KMS-11 (cell line): ENCODE measurements around the gene JUNB.
"Not testable (repeated sequence)": the region's sequence is repeated elsewhere in the genome, so short reads cannot be mapped to it uniquely, and the experiment has no call there.

ENCODE experiments used
- H2AFZ ChIP-seq: fragments of 200-600 bp; sonication (generic); 2 replicates; pipeline ENCODE4 v1.6.1; 2016; ENCODE audit warnings: antibody characterized with exemption, mixed run types, low read depth
- H3K27ac ChIP-seq: fragments of 200-600 bp; sonication (generic); 2 replicates; pipeline ENCODE4 v1.6.1; 2016; ENCODE audit warnings: mild to moderate bottlenecking, mixed run types
- H3K27me3 ChIP-seq: fragments of 200-600 bp; sonication (generic); 2 replicates; pipeline ENCODE4 v1.6.1; 2017; ENCODE audit warnings: mild to moderate bottlenecking, low read depth, mixed run types, moderate library complexity; ENCODE audit not compliant: insufficient read depth
- H3K36me3 ChIP-seq: fragments of 200-600 bp; sonication (generic); 2 replicates; pipeline ENCODE4 v1.6.1; 2017; ENCODE audit warnings: mild to moderate bottlenecking, mixed run types; ENCODE audit not compliant: insufficient read depth
- H3K4me1 ChIP-seq: fragments of 200-600 bp; sonication (generic); 2 replicates; pipeline ENCODE4 v1.6.1; 2016; ENCODE audit warnings: mild to moderate bottlenecking, low read depth, mixed run types; ENCODE audit not compliant: poor library complexity, severe bottlenecking
- H3K4me2 ChIP-seq: fragments of 200-600 bp; sonication (generic); 2 replicates; pipeline ENCODE4 v1.7.0; 2016; ENCODE audit warnings: mild to moderate bottlenecking, mixed run types
- H3K4me3 ChIP-seq: fragments of 200-600 bp; sonication (generic); IDR thresholded peaks from 2 replicates; pipeline ENCODE4 v1.6.1; 2017; ENCODE audit warnings: low read depth, low read length, mixed read lengths; ENCODE audit not compliant: insufficient read depth
- H3K79me2 ChIP-seq: fragments of 200-600 bp; sonication (generic); 2 replicates; pipeline ENCODE4 v1.6.1; 2016; ENCODE audit warnings: low read depth, mixed run types; ENCODE audit not compliant: insufficient read depth
- H3K9ac ChIP-seq: fragments of 200-600 bp; sonication (generic); 2 replicates; pipeline ENCODE4 v1.6.1; 2016; ENCODE audit warnings: mild to moderate bottlenecking, mixed run types
- H4K20me1 ChIP-seq: fragments of 200-600 bp; sonication (generic); 2 replicates; pipeline ENCODE4 v1.6.1; 2016; ENCODE audit warnings: mild to moderate bottlenecking, mixed run types; ENCODE audit not compliant: insufficient read depth
- CTCF ChIP-seq: fragments of 200-600 bp; sonication (generic); conservative IDR thresholded peaks from 2 replicates; pipeline ENCODE4 v1.6.1; 2017; ENCODE audit warnings: low read depth, mild to moderate bottlenecking, antibody characterized with exemption, low read length, moderate library complexity, mixed read lengths

The JUNB gene

GRCh38 chr19:12802267-12803106 is 11.2 kb downstream of the JUNB start:
- no peak overlapping the region for H3K27ac ChIP-seq
- H3K4me3 ChIP-seq = no peak overlapping the region
- peak overlapping the region; percentile 69 for H3K4me2 ChIP-seq
- no peaks in the 10 kb centered on the region for H3K79me2 ChIP-seq
- H4K20me1 ChIP-seq = no peaks in the 10 kb centered on the region
- peak overlapping the region; percentile 85 for H2AFZ ChIP-seq
- no peaks in the 10 kb centered on the region for H3K4me1 ChIP-seq
- H3K27me3 ChIP-seq = peaks cover 13% of the 10 kb centered on the region
- no peak for TF ChIP-seq CTCF
- no peaks in the 10 kb centered on the region for H3K36me3 ChIP-seq
- no peak overlapping the region for H3K9ac ChIP-seq

GRCh38 chr19:12804051-12804450 is 12.8 kb downstream of the JUNB start:
- no peak for TF ChIP-seq CTCF
- Histone ChIP-seq H2AFZ (no peak overlapping the region), H3K4me2 (no peak overlapping the region), H3K4me1 (no peaks in the 10 kb centered on the region), H3K27me3 (peaks cover 13% of the 10 kb centered on the region), H3K27ac (no peak overlapping the region), H4K20me1 (no peaks in the 10 kb centered on the region), H3K79me2 (no peaks in the 10 kb centered on the region), H3K36me3 (no peaks in the 10 kb centered on the region), H3K9ac (no peak overlapping the region), H3K4me3 (no peak overlapping the region)

GRCh38 chr19:12806242-12807081 is 15.2 kb downstream of the JUNB start, which contains the start of gene RNASEH2A:
TSS of gene RNASEH2A (plus strand) at chr19:12806584. CDS start at chr19:12806674, 90 bp downstream.
- Histone ChIP-seq H3K27ac (no peak within 1 kb of the TSS), H3K4me1 (no peaks in the 10 kb centered on the region), H4K20me1 (no peaks in the 10 kb centered on the region), H3K4me2 (peak within 1 kb of the TSS; percentile 81), H3K27me3 (peaks cover 11% of the 10 kb centered on the region), H3K4me3 (no peak within 1 kb of the TSS), H3K9ac (peak within 1 kb of the TSS; percentile 32; the same call in 1 of the 2 replicates), H3K36me3 (no peaks in the 10 kb centered on the region), H3K79me2 (no peaks in the 10 kb centered on the region), H2AFZ (peak within 1 kb of the TSS; percentile 76)
- TF ChIP-seq CTCF = no peak

- Histone ChIP-seq H3K4me2 (no peak overlapping the region), H3K4me1 (no peaks in the 10 kb centered on the region), H3K27ac (no peak overlapping the region), H3K36me3 (no peaks in the 10 kb centered on the region), H3K9ac (no peak overlapping the region), H3K27me3 (no peaks in the 10 kb centered on the region), H3K79me2 (no peaks in the 10 kb centered on the region), H3K4me3 (no peak overlapping the region), H4K20me1 (no peaks in the 10 kb centered on the region), H2AFZ (no peak overlapping the region)
- no peak for TF ChIP-seq CTCF
Observed at GRCh38 chr19:12815088-12815487, 23.8 kb downstream of the JUNB start.

- not testable (repeated sequence) for H4K20me1 ChIP-seq, H3K9ac ChIP-seq, H3K36me3 ChIP-seq, H3K27me3 ChIP-seq, H3K4me3 ChIP-seq, H3K4me1 ChIP-seq, H3K27ac ChIP-seq, H3K4me2 ChIP-seq, H3K79me2 ChIP-seq, H2AFZ ChIP-seq
Observed at GRCh38 chr19:12817188-12817587, 25.9 kb downstream of the JUNB start.

- not testable (repeated sequence) for H3K27me3 ChIP-seq, H3K4me2 ChIP-seq
Observed at GRCh38 chr19:12817810-12818209, 26.5 kb downstream of the JUNB start.

More at GRCh38 chr19:12817810-12818209, 26.5 kb downstream of the JUNB start:
- H3K36me3 ChIP-seq, H3K9ac ChIP-seq, H4K20me1 ChIP-seq, H3K4me3 ChIP-seq, H3K4me1 ChIP-seq, H3K27ac ChIP-seq, H3K79me2 ChIP-seq, H2AFZ ChIP-seq: not testable (repeated sequence)
